Measurements from ENCODE around the gene ROM1.
A peak's percentile ranks its signal among the peaks of the same experiment; 100 is the strongest.

Gene ROM1

DNA sequence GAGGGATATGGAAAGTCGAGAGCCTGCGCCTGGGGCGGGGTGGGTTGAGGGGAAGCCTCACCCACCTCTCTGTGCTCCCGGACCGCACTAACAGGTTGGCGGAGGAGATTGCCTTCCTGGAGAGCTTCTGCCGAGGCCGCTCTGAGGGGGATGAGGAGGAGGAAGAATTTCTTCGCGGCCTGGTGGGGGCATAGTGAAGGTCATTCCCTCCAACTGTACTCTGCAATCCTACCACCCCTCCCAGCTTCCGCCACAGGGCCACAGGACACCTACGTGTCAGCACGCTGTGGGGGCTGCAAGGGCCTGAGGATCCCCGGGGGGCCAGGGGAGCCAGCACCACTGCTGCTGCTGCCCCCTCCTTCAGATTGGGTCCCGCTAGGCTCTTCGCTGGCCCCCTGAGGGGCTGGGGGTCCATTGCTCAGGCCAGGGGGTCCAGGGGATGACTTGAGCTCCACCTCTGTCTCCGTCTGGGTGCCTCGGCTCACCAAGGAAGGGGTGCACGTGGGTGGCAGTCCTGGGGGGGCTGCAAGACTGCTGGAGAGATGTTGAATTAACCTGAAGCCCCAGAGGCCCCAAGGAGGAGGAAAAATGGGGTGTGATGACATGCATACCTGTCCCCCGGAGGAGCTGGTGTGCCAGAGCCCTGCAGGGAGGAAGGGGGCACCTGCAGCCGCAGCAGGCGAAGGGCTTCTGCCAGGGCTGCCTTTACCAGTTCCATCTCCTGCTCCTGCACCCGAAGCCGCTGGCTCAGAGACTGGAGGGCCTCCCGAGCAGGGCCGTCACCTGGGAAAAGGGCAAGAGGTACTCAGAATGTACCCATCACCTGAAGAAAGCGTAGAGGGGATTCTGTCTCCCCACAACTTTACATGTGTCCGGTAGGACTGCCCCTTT lies 2.0 kb upstream of the ROM1 start:
- peak overlapping the region; percentile 87 for H3K4me2 ChIP-seq (ENCODE audit: low read depth, low read length)
- H3K27ac ChIP-seq (ENCODE audit: low read length), result no peak overlapping the region
- peak overlapping the region; percentile 69 for H3K9ac ChIP-seq (ENCODE audit: low read length)
- H3K27me3 ChIP-seq (replicated peaks; ENCODE audit: insufficient read depth, low read length), result no peaks in the 10 kb centered on the region
- no peaks in the 10 kb centered on the region for H3K9me3 ChIP-seq (replicated peaks; ENCODE audit: insufficient read depth, low read length)
- peak overlapping the region; percentile 82 for H3K4me3 ChIP-seq (ENCODE audit: low read length)
- no peak for DNase-seq
- H3F3A ChIP-seq (ENCODE audit: insufficient read depth, low read length), result peaks cover 10% of the 10 kb centered on the region
- H2AFZ ChIP-seq (ENCODE audit: low read length), result peak overlapping the region; percentile 79; the same call in 1 of the 2 replicates
- TF ChIP-seq EZH2phosphoT487 (IDR thresholded peaks at IDR 0.05; ENCODE audit: low read length), result no peak
- TF ChIP-seq EZH2 (optimal IDR thresholded peaks at IDR 0.05; ENCODE audit: low read depth, low read length), result no peak
- TF ChIP-seq, protein P1, sequence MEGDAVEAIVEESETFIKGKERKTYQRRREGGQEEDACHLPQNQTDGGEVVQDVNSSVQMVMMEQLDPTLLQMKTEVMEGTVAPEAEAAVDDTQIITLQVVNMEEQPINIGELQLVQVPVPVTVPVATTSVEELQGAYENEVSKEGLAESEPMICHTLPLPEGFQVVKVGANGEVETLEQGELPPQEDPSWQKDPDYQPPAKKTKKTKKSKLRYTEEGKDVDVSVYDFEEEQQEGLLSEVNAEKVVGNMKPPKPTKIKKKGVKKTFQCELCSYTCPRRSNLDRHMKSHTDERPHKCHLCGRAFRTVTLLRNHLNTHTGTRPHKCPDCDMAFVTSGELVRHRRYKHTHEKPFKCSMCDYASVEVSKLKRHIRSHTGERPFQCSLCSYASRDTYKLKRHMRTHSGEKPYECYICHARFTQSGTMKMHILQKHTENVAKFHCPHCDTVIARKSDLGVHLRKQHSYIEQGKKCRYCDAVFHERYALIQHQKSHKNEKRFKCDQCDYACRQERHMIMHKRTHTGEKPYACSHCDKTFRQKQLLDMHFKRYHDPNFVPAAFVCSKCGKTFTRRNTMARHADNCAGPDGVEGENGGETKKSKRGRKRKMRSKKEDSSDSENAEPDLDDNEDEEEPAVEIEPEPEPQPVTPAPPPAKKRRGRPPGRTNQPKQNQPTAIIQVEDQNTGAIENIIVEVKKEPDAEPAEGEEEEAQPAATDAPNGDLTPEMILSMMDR (IDR thresholded peaks at IDR 0.05; ENCODE audit: low read length), result no peak
- H3K36me3 ChIP-seq (replicated peaks; ENCODE audit: insufficient read depth, low read length), result no peaks in the 10 kb centered on the region
- H3K9me2 ChIP-seq (replicated peaks; ENCODE audit: insufficient read depth, low read length), result no peaks in the 10 kb centered on the region
- no peaks in the 10 kb centered on the region for H4K20me1 ChIP-seq (ENCODE audit: insufficient read depth, low read length)
- peaks cover 14% of the 10 kb centered on the region for H3K4me1 ChIP-seq (ENCODE audit: low read length)
- H3K79me2 ChIP-seq (ENCODE audit: low read length), result peaks cover 13% of the 10 kb centered on the region

DNA sequence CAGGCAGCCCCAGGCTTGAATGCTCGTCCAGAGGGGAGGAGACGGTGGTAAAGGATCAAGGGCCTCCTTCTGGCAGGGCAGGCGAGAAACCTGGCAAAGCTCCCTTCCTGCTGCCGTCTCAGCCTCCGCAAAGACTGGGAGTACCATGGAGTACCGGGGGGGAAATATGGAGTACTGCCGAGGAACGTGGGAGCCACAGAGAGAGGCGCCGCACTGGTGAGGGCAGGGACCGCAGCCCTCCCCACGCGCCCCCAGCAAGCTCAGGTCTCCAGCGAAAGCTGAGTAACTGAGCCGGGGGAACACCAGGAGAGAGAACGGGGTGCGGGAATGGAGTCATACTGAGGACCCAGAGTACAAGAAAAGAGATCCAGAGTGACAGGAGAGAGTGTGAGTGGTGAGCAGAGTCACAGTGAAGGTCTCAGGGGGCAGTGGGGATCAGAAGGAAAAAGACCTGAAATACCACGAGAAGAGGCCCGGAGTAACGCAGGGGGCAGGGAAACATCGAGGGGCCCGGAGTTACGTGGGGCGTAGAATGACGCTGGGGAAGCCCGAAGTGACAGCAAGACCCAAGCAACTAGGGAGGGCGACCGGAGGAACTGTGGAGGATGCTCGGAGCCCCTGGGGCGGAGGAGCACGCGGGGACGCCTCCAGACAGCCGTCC lies 1.2 kb upstream of the ROM1 start:
- Histone ChIP-seq H3K4me2 (ENCODE audit: low read depth, low read length) (peak overlapping the region; percentile 87), H3K4me1 (ENCODE audit: low read length) (peaks cover 14% of the 10 kb centered on the region), H3K36me3 (replicated peaks; ENCODE audit: insufficient read depth, low read length) (no peaks in the 10 kb centered on the region), H3F3A (ENCODE audit: insufficient read depth, low read length) (peaks cover 10% of the 10 kb centered on the region), H3K4me3 (ENCODE audit: low read length) (peak overlapping the region; percentile 82), H4K20me1 (ENCODE audit: insufficient read depth, low read length) (no peaks in the 10 kb centered on the region), H3K27me3 (replicated peaks; ENCODE audit: insufficient read depth, low read length) (no peaks in the 10 kb centered on the region), H3K9me2 (replicated peaks; ENCODE audit: insufficient read depth, low read length) (no peaks in the 10 kb centered on the region), H3K9me3 (replicated peaks; ENCODE audit: insufficient read depth, low read length) (no peaks in the 10 kb centered on the region), H3K79me2 (ENCODE audit: low read length) (peaks cover 13% of the 10 kb centered on the region), H3K9ac (ENCODE audit: low read length) (peak overlapping the region; percentile 69), H3K27ac (ENCODE audit: low read length) (peak overlapping the region; percentile 51; the same call in 1 of the 2 replicates), H2AFZ (ENCODE audit: low read length) (peak overlapping the region; percentile 79)
- no peak for TF ChIP-seq EZH2phosphoT487 (IDR thresholded peaks at IDR 0.05; ENCODE audit: low read length)
- TF ChIP-seq, protein P1 (IDR thresholded peaks at IDR 0.05; ENCODE audit: low read length), result no peak
- TF ChIP-seq EZH2 (optimal IDR thresholded peaks at IDR 0.05; ENCODE audit: low read depth, low read length), result no peak
- DNase-seq, result no peak

GRCh38 chr11:62613291-62613778 lies 278 bp downstream of the ROM1 start:
- H3F3A ChIP-seq (ENCODE audit: insufficient read depth, low read length), result peaks cover 10% of the 10 kb centered on the region

More at GRCh38 chr11:62613291-62613778, 278 bp downstream of the ROM1 start:
- no peak for DNase-seq
- H3K79me2 ChIP-seq (ENCODE audit: low read length), result peaks cover 13% of the 10 kb centered on the region
- H3K4me1 ChIP-seq (ENCODE audit: low read length), result peaks cover 14% of the 10 kb centered on the region
- H3K9me2 ChIP-seq (replicated peaks; ENCODE audit: insufficient read depth, low read length), result no peaks in the 10 kb centered on the region
- H3K4me3 ChIP-seq (ENCODE audit: low read length), result no peak overlapping the region; the same call in 1 of the 2 replicates
- no peak overlapping the region; the same call in 1 of the 2 replicates for H3K9ac ChIP-seq (ENCODE audit: low read length)
- no peaks in the 10 kb centered on the region for H3K36me3 ChIP-seq (replicated peaks; ENCODE audit: insufficient read depth, low read length)
- 0 out of 2 replicates have a peak overlapping the region, but pooled peaks have one; percentile 43 for H2AFZ ChIP-seq (ENCODE audit: low read length)
- no peaks in the 10 kb centered on the region for H4K20me1 ChIP-seq (ENCODE audit: insufficient read depth, low read length)
- no peaks in the 10 kb centered on the region for H3K27me3 ChIP-seq (replicated peaks; ENCODE audit: insufficient read depth, low read length)
- no peaks in the 10 kb centered on the region for H3K9me3 ChIP-seq (replicated peaks; ENCODE audit: insufficient read depth, low read length)
- H3K4me2 ChIP-seq (ENCODE audit: low read depth, low read length), result peak overlapping the region; percentile 43; the same call in 1 of the 2 replicates
- TF ChIP-seq, protein P1 (IDR thresholded peaks at IDR 0.05; ENCODE audit: low read length), result no peak
- TF ChIP-seq EZH2phosphoT487 (IDR thresholded peaks at IDR 0.05; ENCODE audit: low read length) (no peak), EZH2 (optimal IDR thresholded peaks at IDR 0.05; ENCODE audit: low read depth, low read length) (no peak)
- H3K27ac ChIP-seq (ENCODE audit: low read length), result no peak overlapping the region; the same call in 1 of the 2 replicates

Measured in MM.1S (cell line).